Chondrocyte (in vitro differentiated cells): ENCODE data around the gene PTPRH. TPM values are rescaled to one million over a fixed set of nuclear protein-coding genes. Genes with fewer than 3 reads are reported as not detected.

Source experiments
- DNase-seq: peaks from one replicate; pipeline ENCODE4 v3.0.0; 2021; ENCODE audit warnings: mixed read lengths, low spot score
- H3K27ac Mint-ChIP-seq: one replicate; pipeline ENCODE4 v1.8.0; 2021; ENCODE audit warnings: mild to moderate bottlenecking, moderate library complexity, mixed read lengths; ENCODE audit not compliant: unreplicated experiment
- H3K27me3 Mint-ChIP-seq: 2 replicates; pipeline ENCODE4 v1.8.0; 2021; ENCODE audit warnings: low read depth, mixed read lengths
- H3K36me3 Mint-ChIP-seq: 2 replicates; pipeline ENCODE4 v1.8.0; 2021; ENCODE audit warnings: low read depth, mixed read lengths
- H3K4me1 Mint-ChIP-seq: 2 replicates; pipeline ENCODE4 v1.8.0; 2021; ENCODE audit warnings: low read depth, mild to moderate bottlenecking, mixed read lengths
- H3K4me3 Mint-ChIP-seq: one replicate; pipeline ENCODE4 v1.8.0; 2021; ENCODE audit warnings: mild to moderate bottlenecking, moderate library complexity, mixed read lengths; ENCODE audit not compliant: unreplicated experiment
- H3K9me3 Mint-ChIP-seq: 2 replicates; pipeline ENCODE4 v1.8.0; 2021; ENCODE audit warnings: low read depth, mixed read lengths
- total RNA-seq: library from RNA; stranded (reverse); gene quantifications from 3 replicates; pipeline ENCODE4 v1.2.1, GENCODE V29; 2021
- TF ChIP-seq, protein P1 (sequence below): fragments of 200-600 bp; sonication (generic); IDR thresholded peaks from 2 replicates; pipeline ENCODE4 v1.5.0; 2021; ENCODE audit warnings: antibody characterized with exemption, mild to moderate bottlenecking, moderate library complexity

PTPRH gene
- total RNA-seq, 1 donor from 2014 or later: 0.42 TPM

DNA sequence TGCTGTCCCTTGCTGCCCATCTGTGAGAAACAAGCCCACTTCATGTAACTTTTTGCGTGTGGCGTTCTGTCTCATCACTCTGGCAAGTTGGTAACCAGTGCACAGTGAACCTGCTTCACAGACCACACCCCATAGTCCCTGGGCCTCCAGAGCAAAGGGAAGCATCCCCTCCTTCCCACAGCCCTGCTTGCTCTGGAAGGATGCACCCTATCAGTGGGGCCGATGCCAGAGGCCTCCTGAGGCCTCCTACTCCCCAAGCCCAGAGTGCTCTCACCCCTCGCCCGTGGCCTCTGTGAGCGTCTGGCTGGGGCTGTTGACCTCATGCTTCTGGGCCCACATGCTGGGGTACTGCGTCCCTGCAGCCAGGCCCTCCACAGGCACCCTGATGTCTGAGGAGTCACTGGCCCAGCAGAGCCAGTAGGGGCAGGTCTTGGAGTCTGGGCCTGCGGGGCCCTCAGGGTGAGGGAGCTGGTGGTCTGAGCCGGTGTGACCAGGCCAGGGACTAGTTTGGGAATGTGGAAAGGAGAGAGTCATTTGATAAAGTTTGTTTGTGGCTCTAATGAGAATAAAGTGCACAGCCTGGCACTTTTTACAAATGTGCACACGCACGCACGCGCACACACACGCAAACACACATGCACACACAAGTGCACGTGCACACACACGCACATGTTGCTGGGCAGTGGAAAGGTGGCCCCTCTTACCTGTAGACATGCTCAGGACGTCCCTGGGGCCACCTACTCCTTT is 14.2 kb upstream of the PTPRH start:
- peaks cover 7% of the 10 kb centered on the region for H3K9me3 Mint-ChIP-seq
- H3K4me3 Mint-ChIP-seq: no peak overlapping the region
- peaks cover 8% of the 10 kb centered on the region for H3K36me3 Mint-ChIP-seq
- no peak overlapping the region for H3K27ac Mint-ChIP-seq
- no peaks in the 10 kb centered on the region for H3K4me1 Mint-ChIP-seq
- no peak for DNase-seq
- H3K27me3 Mint-ChIP-seq: no peaks in the 10 kb centered on the region
- TF ChIP-seq, protein P1, sequence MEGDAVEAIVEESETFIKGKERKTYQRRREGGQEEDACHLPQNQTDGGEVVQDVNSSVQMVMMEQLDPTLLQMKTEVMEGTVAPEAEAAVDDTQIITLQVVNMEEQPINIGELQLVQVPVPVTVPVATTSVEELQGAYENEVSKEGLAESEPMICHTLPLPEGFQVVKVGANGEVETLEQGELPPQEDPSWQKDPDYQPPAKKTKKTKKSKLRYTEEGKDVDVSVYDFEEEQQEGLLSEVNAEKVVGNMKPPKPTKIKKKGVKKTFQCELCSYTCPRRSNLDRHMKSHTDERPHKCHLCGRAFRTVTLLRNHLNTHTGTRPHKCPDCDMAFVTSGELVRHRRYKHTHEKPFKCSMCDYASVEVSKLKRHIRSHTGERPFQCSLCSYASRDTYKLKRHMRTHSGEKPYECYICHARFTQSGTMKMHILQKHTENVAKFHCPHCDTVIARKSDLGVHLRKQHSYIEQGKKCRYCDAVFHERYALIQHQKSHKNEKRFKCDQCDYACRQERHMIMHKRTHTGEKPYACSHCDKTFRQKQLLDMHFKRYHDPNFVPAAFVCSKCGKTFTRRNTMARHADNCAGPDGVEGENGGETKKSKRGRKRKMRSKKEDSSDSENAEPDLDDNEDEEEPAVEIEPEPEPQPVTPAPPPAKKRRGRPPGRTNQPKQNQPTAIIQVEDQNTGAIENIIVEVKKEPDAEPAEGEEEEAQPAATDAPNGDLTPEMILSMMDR: no peak

- Mint-ChIP-seq H3K4me3 (no peak overlapping the region), H3K36me3 (peaks cover 1% of the 10 kb centered on the region), H3K4me1 (peaks cover 18% of the 10 kb centered on the region), H3K27ac (no peak overlapping the region), H3K27me3 (no peaks in the 10 kb centered on the region), H3K9me3 (peaks cover 11% of the 10 kb centered on the region)
- DNase-seq: no peak
- TF ChIP-seq, protein P1: no peak
These were observed 11.2 kb upstream of the PTPRH start for GRCh38 chr19:55220525-55220924.

- peak overlapping the region; percentile 85 for H3K4me3 Mint-ChIP-seq
- H3K27ac Mint-ChIP-seq: peak overlapping the region; percentile 97
- no peak for DNase-seq
- no peaks in the 10 kb centered on the region for H3K27me3 Mint-ChIP-seq
- H3K4me1 Mint-ChIP-seq: peaks cover 18% of the 10 kb centered on the region
- TF ChIP-seq, protein P1: no peak
- H3K36me3 Mint-ChIP-seq: peaks cover 2% of the 10 kb centered on the region
- peaks cover 22% of the 10 kb centered on the region for H3K9me3 Mint-ChIP-seq
These were observed 7.3 kb upstream of the PTPRH start for GRCh38 chr19:55216461-55217198.

DNA sequence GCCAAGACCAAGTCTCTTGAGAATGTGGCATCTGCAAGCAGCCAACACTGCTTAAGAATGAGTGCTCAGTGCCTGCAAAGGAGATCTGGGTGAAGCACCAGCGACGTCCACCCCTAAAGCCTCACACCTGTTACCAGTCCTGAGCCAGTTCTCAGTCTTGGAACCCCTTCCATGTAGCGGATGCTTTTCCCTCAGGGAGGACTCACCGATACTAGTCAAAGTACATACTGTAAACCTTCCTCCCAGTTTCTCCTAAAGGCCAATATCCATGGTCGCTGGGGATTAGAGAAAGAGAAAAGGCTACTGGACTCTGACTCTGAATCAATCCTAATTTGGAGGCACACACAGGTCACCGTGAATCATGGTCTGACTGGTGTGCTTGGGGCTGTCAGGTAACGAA is 4.2 kb upstream of the PTPRH start:
- no peaks in the 10 kb centered on the region for H3K27me3 Mint-ChIP-seq
- no peak overlapping the region for H3K27ac Mint-ChIP-seq
- peaks cover 14% of the 10 kb centered on the region for H3K9me3 Mint-ChIP-seq
- TF ChIP-seq, protein P1: no peak
- peaks cover 2% of the 10 kb centered on the region for H3K36me3 Mint-ChIP-seq
- no peak overlapping the region for H3K4me3 Mint-ChIP-seq
- peaks cover 28% of the 10 kb centered on the region for H3K4me1 Mint-ChIP-seq
- DNase-seq: no peak

DNA sequence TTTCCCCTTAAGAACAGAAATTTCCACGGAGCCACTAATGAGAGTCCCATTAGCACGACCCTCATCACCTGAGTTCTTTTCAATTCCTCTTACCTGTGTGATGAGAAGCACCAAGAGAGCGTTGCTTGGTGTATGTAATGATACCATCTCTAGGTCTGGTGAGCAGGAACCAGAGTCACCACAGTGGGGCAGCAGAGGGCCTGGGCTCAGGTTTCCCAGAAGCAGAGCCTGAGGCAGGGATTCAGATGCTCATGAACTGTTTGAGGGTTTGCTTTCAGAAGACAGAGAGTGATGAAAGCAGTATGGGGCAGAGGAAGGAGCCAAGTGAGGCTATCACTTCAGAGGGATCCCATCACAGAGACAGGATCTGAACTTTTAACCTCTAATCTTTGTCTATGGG is 3.1 kb upstream of the PTPRH start:
- Mint-ChIP-seq H3K27me3 (no peaks in the 10 kb centered on the region), H3K36me3 (peaks cover 2% of the 10 kb centered on the region), H3K4me1 (peaks cover 24% of the 10 kb centered on the region), H3K4me3 (no peak overlapping the region), H3K9me3 (peaks cover 14% of the 10 kb centered on the region), H3K27ac (no peak overlapping the region)
- TF ChIP-seq, protein P1: peak; percentile 58
- no peak for DNase-seq
